H9 (cell line): ENCODE measurements around the gene NUDT16L1. TPM values are rescaled to one million over a fixed set of nuclear protein-coding genes. Genes with fewer than 3 reads are reported as not detected.

Experiments
- DNase-seq: peaks from one replicate; pipeline ENCODE4 v3.0.0-alpha.2; 2017
- H2AFZ ChIP-seq: one replicate; pipeline ENCODE4 v1.6.1; 2013; ENCODE audit warnings: mild to moderate bottlenecking, low read length, control low read depth, moderate library complexity
- H2AK5ac ChIP-seq: 2 replicates; pipeline ENCODE4 v1.6.1; 2013; ENCODE audit warnings: low read length, control low read depth, mixed read lengths; ENCODE audit not compliant: insufficient read length
- H2BK120ac ChIP-seq: one replicate; pipeline ENCODE4 v1.6.1; 2013; ENCODE audit warnings: low read depth, mild to moderate bottlenecking, low read length, control low read depth, inconsistent platforms; ENCODE audit not compliant: poor library complexity, severe bottlenecking
- H2BK12ac ChIP-seq: 2 replicates; pipeline ENCODE4 v1.6.1; 2013; ENCODE audit warnings: low read length, control low read depth, mixed read lengths, low read depth; ENCODE audit not compliant: insufficient read length
- H2BK15ac ChIP-seq: 2 replicates; pipeline ENCODE4 v1.6.1; 2013; ENCODE audit warnings: low read depth, low read length, control low read depth
- H2BK20ac ChIP-seq: one replicate; pipeline ENCODE4 v1.6.1; 2013; ENCODE audit warnings: low read depth, mild to moderate bottlenecking, low read length, control low read depth, inconsistent platforms; ENCODE audit not compliant: poor library complexity, severe bottlenecking
- H2BK5ac ChIP-seq: 2 replicates; pipeline ENCODE4 v1.6.1; 2013; ENCODE audit warnings: low read length, control low read depth, mixed read lengths; ENCODE audit not compliant: insufficient read length
- H3K14ac ChIP-seq: 2 replicates; pipeline ENCODE4 v1.6.1; 2013; ENCODE audit warnings: low read length, control low read depth; ENCODE audit not compliant: insufficient read depth
- H3K18ac ChIP-seq: 2 replicates; pipeline ENCODE4 v1.6.1; 2013; ENCODE audit warnings: low read depth, mild to moderate bottlenecking, mixed read lengths, low read length, control low read depth; ENCODE audit not compliant: insufficient read length
- H3K23ac ChIP-seq: 2 replicates; pipeline ENCODE4 v1.6.1; 2013; ENCODE audit warnings: low read length, control low read depth, mixed read lengths, low read depth; ENCODE audit not compliant: insufficient read length
- H3K23me2 ChIP-seq: 2 replicates; pipeline ENCODE4 v1.6.1; 2013; ENCODE audit warnings: low read depth, mild to moderate bottlenecking, mixed read lengths, low read length, control low read depth; ENCODE audit not compliant: insufficient read length, poor library complexity, severe bottlenecking
- H3K27ac ChIP-seq: 2 replicates; pipeline ENCODE4 v1.5.1; 2013; ENCODE audit warnings: low read length, control low read depth, mixed read lengths, low read depth; ENCODE audit not compliant: insufficient read length
- H3K27me3 ChIP-seq: 2 replicates; pipeline ENCODE4 v1.6.1; 2013; ENCODE audit warnings: low read length, control low read depth, inconsistent platforms; ENCODE audit not compliant: insufficient read depth
- H3K4ac ChIP-seq: 2 replicates; pipeline ENCODE4 v1.6.1; 2013; ENCODE audit warnings: low read depth, mild to moderate bottlenecking, control low read depth, inconsistent platforms, low read length, moderate library complexity
- H3K4me1 ChIP-seq: 2 replicates; pipeline ENCODE4 v1.6.1; 2013; ENCODE audit warnings: low read length, control low read depth, inconsistent platforms; ENCODE audit not compliant: insufficient read depth
- H3K4me2 ChIP-seq: 2 replicates; pipeline ENCODE4 v1.6.1; 2013; ENCODE audit warnings: low read length, control low read depth, mixed read lengths; ENCODE audit not compliant: insufficient read length, insufficient read depth
- H3K56ac ChIP-seq: 2 replicates; pipeline ENCODE4 v1.6.1; 2013; ENCODE audit warnings: low read depth, mild to moderate bottlenecking, mixed read lengths, low read length, control low read depth; ENCODE audit not compliant: insufficient read length
- H3K79me1 ChIP-seq: 2 replicates; pipeline ENCODE4 v1.6.1; 2013; ENCODE audit warnings: low read depth, mild to moderate bottlenecking, moderate library complexity, low read length, control low read depth, inconsistent platforms; ENCODE audit not compliant: insufficient read depth, poor library complexity, severe bottlenecking
- H3K79me2 ChIP-seq: 2 replicates; pipeline ENCODE4 v1.6.1; 2013; ENCODE audit warnings: low read length, control low read depth, inconsistent platforms; ENCODE audit not compliant: insufficient read depth
- H3K9ac ChIP-seq: 2 replicates; pipeline ENCODE4 v1.6.1; 2013; ENCODE audit warnings: low read length, control low read depth, mixed read lengths; ENCODE audit not compliant: insufficient read length; ENCODE audit errors: extremely low read depth
- H3K9me3 ChIP-seq: one replicate; pipeline ENCODE4 v1.6.1; 2013; ENCODE audit warnings: low read depth, low read length, inconsistent platforms; ENCODE audit not compliant: control insufficient read depth
- H3T11ph ChIP-seq: one replicate; pipeline ENCODE4 v1.6.1; 2013; ENCODE audit warnings: mild to moderate bottlenecking, low read length, control low read depth, inconsistent platforms
- H4K20me1 ChIP-seq: one replicate; pipeline ENCODE4 v1.6.1; 2013; ENCODE audit not compliant: control insufficient read depth, insufficient read length, insufficient read depth
- H4K5ac ChIP-seq: 2 replicates; pipeline ENCODE4 v1.6.1; 2013; ENCODE audit warnings: low read depth, mild to moderate bottlenecking, mixed read lengths, low read length, control low read depth; ENCODE audit not compliant: insufficient read length
- H4K8ac ChIP-seq: replicated peaks from 2 replicates; pipeline ENCODE4 v1.6.1; 2013; ENCODE audit warnings: low read length, control low read depth, mixed read lengths, low read depth; ENCODE audit not compliant: insufficient read length
- H4K91ac ChIP-seq: 2 replicates; pipeline ENCODE4 v1.6.1; 2013; ENCODE audit warnings: low read depth, mild to moderate bottlenecking, moderate library complexity, mixed read lengths, low read length, control low read depth; ENCODE audit not compliant: insufficient read length
- H3K27ac Mint-ChIP-seq, 3 experiments: 2 replicates in 2 of 3; 3 replicates in 1 of 3; pipeline ENCODE4 v1.8.0; 2020 to 2021; ENCODE audit warnings: mixed read lengths in 3 of 3, mild to moderate bottlenecking in 1 of 3, moderate library complexity in 1 of 3
- H3K27me3 Mint-ChIP-seq: 2 replicates; pipeline ENCODE4 v1.8.0; 2021; ENCODE audit warnings: low read depth, mild to moderate bottlenecking, moderate library complexity, mixed read lengths
- H3K36me3 Mint-ChIP-seq, 3 experiments: 2 replicates in 2 of 3; 3 replicates in 1 of 3; pipeline ENCODE4 v1.8.0; 2020 to 2021; ENCODE audit warnings: low read depth in 3 of 3, mixed read lengths in 3 of 3; ENCODE audit not compliant: insufficient read depth in 1 of 3
- H3K4me1 Mint-ChIP-seq, 2 experiments: 2 replicates each; pipeline ENCODE4 v1.8.0; 2020; ENCODE audit warnings: mixed read lengths in 2 of 2
- H3K4me3 Mint-ChIP-seq, 2 experiments: 2 replicates in 1 of 2; 3 replicates in 1 of 2; pipeline ENCODE4 v1.8.0; 2020 to 2021; ENCODE audit warnings: mild to moderate bottlenecking in 2 of 2, mixed read lengths in 2 of 2, moderate library complexity in 1 of 2
- H3K9me3 Mint-ChIP-seq, 2 experiments: 2 replicates in 1 of 2; 3 replicates in 1 of 2; pipeline ENCODE4 v1.8.0; 2020; ENCODE audit warnings: mild to moderate bottlenecking in 2 of 2, mixed read lengths in 2 of 2, moderate library complexity in 1 of 2
- whole genome bisulfite sequencing: extraction: QIAGEN DNeasy Blood & Tissue Kit; methylation state at CpG from one replicate; pipeline ENCODE4 v1.1.7; 2013; ENCODE audit warnings: missing lambda C conversion rate, low lambda C conversion rate, mixed read lengths; ENCODE audit not compliant: insufficient read length; ENCODE audit errors: extremely low coverage; 5-methylcytosine and 5-hydroxymethylcytosine counted together
- total RNA-seq: library from RNA; stranded (reverse); gene quantifications from 2 replicates; pipeline ENCODE4 v1.2.1, GENCODE V29; 2021
- TF ChIP-seq, protein P1 (sequence below): fragments of 200-600 bp; sonication (generic); conservative IDR thresholded peaks from 3 replicates; pipeline ENCODE4 v1.8.0; 2021; ENCODE audit warnings: antibody characterized with exemption, mild to moderate bottlenecking

NUDT16L1 gene
- total RNA-seq, 1 experiment from 2014 or later: 49.4 TPM

DNA sequence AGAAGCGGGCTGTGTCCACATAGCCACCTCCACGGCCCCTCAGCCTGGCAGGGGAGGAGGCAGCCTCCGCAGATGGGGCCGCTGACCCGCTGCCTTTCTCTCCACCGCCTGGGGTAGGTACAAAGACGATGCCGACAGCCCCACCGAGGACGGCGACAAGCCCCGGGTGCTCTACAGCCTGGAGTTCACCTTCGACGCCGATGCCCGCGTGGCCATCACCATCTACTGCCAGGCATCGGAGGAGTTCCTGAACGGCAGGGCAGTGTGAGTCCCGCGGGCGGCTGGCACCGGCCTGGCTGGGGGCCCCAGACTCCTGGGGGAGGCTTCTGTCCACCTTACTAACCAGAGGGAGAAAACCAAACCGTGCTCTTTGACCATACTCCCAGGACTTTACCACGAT, 40.8 kb upstream of the NUDT16L1 start:
- no peaks in the 10 kb centered on the region for H3K4me1 ChIP-seq
- no peaks in the 10 kb centered on the region for H3K4me1 Mint-ChIP-seq
- H3K27me3 ChIP-seq: no peaks in the 10 kb centered on the region
- H4K5ac ChIP-seq: no peak overlapping the region
- no peak overlapping the region for H2BK20ac ChIP-seq
- no peak overlapping the region for H3K4ac ChIP-seq
- H4K8ac ChIP-seq: no peak overlapping the region
- H3K4me2 ChIP-seq: no peak overlapping the region
- H3K79me2 ChIP-seq: no peaks in the 10 kb centered on the region
- H4K20me1 ChIP-seq: no peaks in the 10 kb centered on the region
- TF ChIP-seq, protein P1, sequence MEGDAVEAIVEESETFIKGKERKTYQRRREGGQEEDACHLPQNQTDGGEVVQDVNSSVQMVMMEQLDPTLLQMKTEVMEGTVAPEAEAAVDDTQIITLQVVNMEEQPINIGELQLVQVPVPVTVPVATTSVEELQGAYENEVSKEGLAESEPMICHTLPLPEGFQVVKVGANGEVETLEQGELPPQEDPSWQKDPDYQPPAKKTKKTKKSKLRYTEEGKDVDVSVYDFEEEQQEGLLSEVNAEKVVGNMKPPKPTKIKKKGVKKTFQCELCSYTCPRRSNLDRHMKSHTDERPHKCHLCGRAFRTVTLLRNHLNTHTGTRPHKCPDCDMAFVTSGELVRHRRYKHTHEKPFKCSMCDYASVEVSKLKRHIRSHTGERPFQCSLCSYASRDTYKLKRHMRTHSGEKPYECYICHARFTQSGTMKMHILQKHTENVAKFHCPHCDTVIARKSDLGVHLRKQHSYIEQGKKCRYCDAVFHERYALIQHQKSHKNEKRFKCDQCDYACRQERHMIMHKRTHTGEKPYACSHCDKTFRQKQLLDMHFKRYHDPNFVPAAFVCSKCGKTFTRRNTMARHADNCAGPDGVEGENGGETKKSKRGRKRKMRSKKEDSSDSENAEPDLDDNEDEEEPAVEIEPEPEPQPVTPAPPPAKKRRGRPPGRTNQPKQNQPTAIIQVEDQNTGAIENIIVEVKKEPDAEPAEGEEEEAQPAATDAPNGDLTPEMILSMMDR: no peak
- no peak overlapping the region for H3K14ac ChIP-seq
- H3K79me1 ChIP-seq: no peaks in the 10 kb centered on the region
- H3K9me3 ChIP-seq: no peaks in the 10 kb centered on the region
- H3K4me3 Mint-ChIP-seq: no peak overlapping the region
- no peak overlapping the region for H4K91ac ChIP-seq
- H3K56ac ChIP-seq: no peak overlapping the region
- H2AFZ ChIP-seq: no peak overlapping the region
- no CpG with 5 or more reads among the region's 25 CpGs for WGBS
- no peak overlapping the region for H2BK12ac ChIP-seq
- no peak overlapping the region for H3K23ac ChIP-seq
- peaks cover 16 to 54% (median 44%) of the 10 kb centered on the region in 3 experiments; a peak in 6 of 7 replicates for H3K36me3 Mint-ChIP-seq
- H2BK120ac ChIP-seq: no peak overlapping the region
- H3K9me3 Mint-ChIP-seq: no peaks in the 10 kb centered on the region; a peak in 2 of 5 replicates
- DNase-seq: no peak
- peak overlapping the region in 1 of 3 experiments; percentile 77; a peak in 1 of 7 replicates for H3K27ac Mint-ChIP-seq
- H3K27ac ChIP-seq: no peak overlapping the region
- H3K23me2 ChIP-seq: no peaks in the 10 kb centered on the region
- no peak overlapping the region for H3T11ph ChIP-seq
- no peak overlapping the region for H3K18ac ChIP-seq
- no peak overlapping the region for H3K9ac ChIP-seq
- H2BK15ac ChIP-seq: no peak overlapping the region
- no peak overlapping the region for H2AK5ac ChIP-seq
- no peaks in the 10 kb centered on the region for H3K27me3 Mint-ChIP-seq
- no peak overlapping the region for H2BK5ac ChIP-seq
